Measurements from ENCODE around the gene SEMA6B. TPM values are rescaled to one million over a fixed set of nuclear protein-coding genes. Genes with fewer than 3 reads are reported as not detected.

SEMA6B gene
- total and polyA plus RNA-seq, 2 donors (not counting 3 experiments of a cell fraction or from before 2014, with no cell fraction given), result 97.8 to 176 TPM

GRCh38 chr19:4541114-4541805, 18.2 kb downstream of the SEMA6B start:
- no peak for FAIRE-seq
- ChIA-PET CTCF (interaction anchor here (1.0 to 3.3 kb wide), 3 partner anchors 16 to 19 kb away, joined by 3 to 19 read pairs (median 4); partner anchors contain the start of gene SEMA6B), POLR2A (no interaction called here)
- dilution Hi-C loops (cut with MboI; ENCODE audit: extremely low pct_ligation_motif_present, low sequenced_read_pairs), result no loop called here
- H3K36me3 ChIP-seq (ENCODE audit: control insufficient read depth in 2 of 2, extremely low read depth in 1 of 2, insufficient read depth in 2 of 2, low read length in 2 of 2), result peaks cover 0 to 7% of the 10 kb centered on the region in 2 experiments
- DNase-seq (ENCODE audit: low read depth, low spot score), result no peak
- no peaks in the 10 kb centered on the region for H3K27me3 ChIP-seq (ENCODE audit: control insufficient read depth in 2 of 2, insufficient read depth in 2 of 2, low read length in 2 of 2)
- no peak overlapping the region for H3K9ac ChIP-seq (replicated peaks; ENCODE audit: extremely low read depth, insufficient read depth, low read length)
- no peak overlapping the region for H2AFZ ChIP-seq (ENCODE audit: low read depth, low read length)
- H3K4me1 ChIP-seq (ENCODE audit: control insufficient read depth, extremely low read depth, insufficient read depth, low read length), result peaks cover 8% of the 10 kb centered on the region
- no peak overlapping the region for H3K27ac ChIP-seq (ENCODE audit: insufficient read depth, low read depth, low read length)
- no peaks in the 10 kb centered on the region for H3K79me2 ChIP-seq (ENCODE audit: control insufficient read depth, insufficient read depth, low read length)
- H4K20me1 ChIP-seq (replicated peaks; ENCODE audit: control insufficient read depth, extremely low read depth, insufficient read depth, low read length), result no peaks in the 10 kb centered on the region
- H3K4me2 ChIP-seq (ENCODE audit: insufficient read depth, low read length), result no peak overlapping the region
- H3K9me1 ChIP-seq (replicated peaks; ENCODE audit: control insufficient read depth, extremely low read depth, insufficient read depth, low read length), result no peaks in the 10 kb centered on the region
- intact Hi-C loops (cut with micrococcal nuclease), result no loop called here
- no peaks in the 10 kb centered on the region for H3K9me3 ChIP-seq (replicated peaks; ENCODE audit: control insufficient read depth, insufficient read depth, low read length)
- BruUV-seq (replicated peaks), result no TSS peak
- no peak for TF ChIP-seq FOS (IDR thresholded peaks at IDR 0.05; ENCODE audit: borderline replicate concordance, insufficient read depth, low read length)
- no peak for TF ChIP-seq EZH2 (IDR thresholded peaks at IDR 0.05; ENCODE audit: borderline replicate concordance, low read depth, low read length, severe bottlenecking)
- no peak for TF ChIP-seq CTCF (IDR thresholded peaks at IDR 0.05; ENCODE audit: extremely low read depth in 1 of 2, insufficient read depth in 1 of 2, low read depth in 1 of 2, low read length in 2 of 2)
- TF ChIP-seq MYC (IDR thresholded peaks at IDR 0.05; ENCODE audit: low read depth, low read length), result no peak
- no peak for TF ChIP-seq GATA2 (IDR thresholded peaks at IDR 0.05; ENCODE audit: insufficient read depth, insufficient read length, low read depth, low read length)
- no peak for TF ChIP-seq MAX (IDR thresholded peaks at IDR 0.05; ENCODE audit: insufficient read depth, insufficient read length)
- no peak for TF ChIP-seq POLR2AphosphoS5 (IDR thresholded peaks at IDR 0.05; ENCODE audit: insufficient read depth, low read depth, low read length)
- TF ChIP-seq POLR2A (IDR thresholded peaks at IDR 0.05; ENCODE audit: low read depth, low read length), result no peak
- no peak for TF ChIP-seq JUN (IDR thresholded peaks at IDR 0.05; ENCODE audit: borderline replicate concordance, insufficient read depth, insufficient read length, low read depth)
- H3K4me3 ChIP-seq (replicated peaks in 1 of 3; ENCODE audit: insufficient read depth in 1 of 3, low read depth in 1 of 3, low read length in 3 of 3), result no peak overlapping the region

Measured in endothelial cell of umbilical vein (primary cell).